ENCODE data around the gene MINDY3. TPM values are rescaled to one million over a fixed set of nuclear protein-coding genes. Genes with fewer than 3 reads are reported as not detected.
"Not testable (repeated sequence)": the region's sequence is repeated elsewhere in the genome, so short reads cannot be mapped to it uniquely, and the experiment has no call there.

MINDY3 gene
- total RNA-seq, 2 donors from 2014 or later, result 19.0 to 20.6 TPM

DNA sequence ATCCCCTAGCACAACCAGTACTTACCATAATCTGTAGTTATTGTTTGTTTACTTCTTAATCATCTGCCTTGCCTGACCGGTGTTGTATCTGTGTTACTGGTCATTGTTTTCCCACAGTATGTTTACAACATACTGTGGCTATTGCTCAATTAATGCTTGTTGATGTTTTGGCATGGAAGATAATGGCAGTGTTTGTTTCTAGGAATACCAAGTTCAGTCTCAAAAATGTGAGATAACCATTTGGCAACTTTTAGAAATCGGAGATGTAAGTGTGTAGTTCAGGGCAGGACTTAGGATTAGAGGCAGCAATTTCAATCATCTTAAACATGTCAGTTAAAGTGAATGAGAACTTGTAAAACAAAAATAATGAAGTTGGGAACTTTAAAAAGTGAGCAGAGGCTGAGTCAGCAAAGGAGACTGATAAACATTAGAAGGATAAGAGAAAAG is 8.2 kb downstream of the MINDY3 start:
- Histone ChIP-seq H3K9ac (ENCODE audit: extremely low read depth, low read length, poor library complexity, severe bottlenecking) (no peak overlapping the region), H3K27ac (ENCODE audit: low read depth, low read length) (no peak overlapping the region), H3K4me3 (ENCODE audit: low read length) (peak overlapping the region; percentile 25), H3K36me3 (ENCODE audit: control insufficient read depth, insufficient read depth, low read length) (peaks cover 21% of the 10 kb centered on the region), H3K27me3 (ENCODE audit: control insufficient read depth, insufficient read depth, low read length, poor library complexity, severe bottlenecking) (no peaks in the 10 kb centered on the region), H3K9me3 (ENCODE audit: control insufficient read depth, low read length) (peaks cover 55% of the 10 kb centered on the region), H3K4me1 (ENCODE audit: control insufficient read depth, insufficient read depth, low read length) (peaks cover 1% of the 10 kb centered on the region)
- TF ChIP-seq, protein P1, sequence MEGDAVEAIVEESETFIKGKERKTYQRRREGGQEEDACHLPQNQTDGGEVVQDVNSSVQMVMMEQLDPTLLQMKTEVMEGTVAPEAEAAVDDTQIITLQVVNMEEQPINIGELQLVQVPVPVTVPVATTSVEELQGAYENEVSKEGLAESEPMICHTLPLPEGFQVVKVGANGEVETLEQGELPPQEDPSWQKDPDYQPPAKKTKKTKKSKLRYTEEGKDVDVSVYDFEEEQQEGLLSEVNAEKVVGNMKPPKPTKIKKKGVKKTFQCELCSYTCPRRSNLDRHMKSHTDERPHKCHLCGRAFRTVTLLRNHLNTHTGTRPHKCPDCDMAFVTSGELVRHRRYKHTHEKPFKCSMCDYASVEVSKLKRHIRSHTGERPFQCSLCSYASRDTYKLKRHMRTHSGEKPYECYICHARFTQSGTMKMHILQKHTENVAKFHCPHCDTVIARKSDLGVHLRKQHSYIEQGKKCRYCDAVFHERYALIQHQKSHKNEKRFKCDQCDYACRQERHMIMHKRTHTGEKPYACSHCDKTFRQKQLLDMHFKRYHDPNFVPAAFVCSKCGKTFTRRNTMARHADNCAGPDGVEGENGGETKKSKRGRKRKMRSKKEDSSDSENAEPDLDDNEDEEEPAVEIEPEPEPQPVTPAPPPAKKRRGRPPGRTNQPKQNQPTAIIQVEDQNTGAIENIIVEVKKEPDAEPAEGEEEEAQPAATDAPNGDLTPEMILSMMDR (conservative IDR thresholded peaks at IDR 0.05), result no peak
- no peak overlapping the region for H3K27ac Mint-ChIP-seq
- H3K9me3 Mint-ChIP-seq, result peaks cover 34% of the 10 kb centered on the region
- no peaks in the 10 kb centered on the region for H3K27me3 Mint-ChIP-seq (ENCODE audit: insufficient read depth)
- no peak for DNase-seq
- 93% methylated on average over 1 to 2 of the region's 2 CpGs for WGBS, 2 experiments (ENCODE audit: insufficient coverage in 1 of 2, insufficient read length in 1 of 2)
- H3K4me1 Mint-ChIP-seq, result peaks cover 8% of the 10 kb centered on the region
- no peak overlapping the region for H3K4me3 Mint-ChIP-seq
- peaks cover 54% of the 10 kb centered on the region for H3K36me3 Mint-ChIP-seq (ENCODE audit: low read depth)

DNA sequence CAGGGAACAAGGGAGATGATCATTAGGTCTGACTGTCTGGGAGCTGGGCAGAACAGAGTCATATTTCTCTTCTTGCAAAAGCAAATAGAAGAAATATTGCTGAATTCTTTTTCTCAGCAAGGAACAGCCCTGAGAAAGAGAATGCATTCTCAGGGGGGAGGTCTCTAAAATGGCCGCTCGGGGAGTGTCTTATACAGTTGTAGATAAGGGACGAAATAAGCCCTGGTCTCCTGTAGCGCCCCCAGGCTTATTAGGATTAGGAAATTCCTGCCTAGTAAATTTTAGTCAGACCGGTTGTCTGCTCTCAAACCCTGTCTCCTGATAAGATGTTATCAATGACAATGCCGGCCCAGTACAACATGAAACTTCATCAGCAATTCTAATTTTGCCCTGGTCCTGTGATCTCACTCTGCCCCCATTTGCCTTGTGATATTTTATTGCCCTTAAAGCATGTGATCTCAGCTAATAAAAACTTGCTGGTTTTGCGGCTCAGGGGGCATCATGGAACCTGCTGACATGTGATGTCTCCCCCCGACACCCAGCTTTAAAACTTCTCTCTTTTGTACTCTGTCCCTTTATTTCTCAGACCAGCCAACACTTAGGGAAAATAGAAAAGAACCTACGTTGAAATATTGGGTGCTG is 9.8 kb downstream of the MINDY3 start:
- not testable (repeated sequence) for H3K27me3 ChIP-seq (ENCODE audit: control insufficient read depth, insufficient read depth, low read length, poor library complexity, severe bottlenecking); H3K27ac Mint-ChIP-seq; H3K27me3 Mint-ChIP-seq (ENCODE audit: insufficient read depth); H3K27ac ChIP-seq (ENCODE audit: low read depth, low read length); H3K4me3 Mint-ChIP-seq; H3K4me1 ChIP-seq (ENCODE audit: control insufficient read depth, insufficient read depth, low read length); H3K9ac ChIP-seq (ENCODE audit: extremely low read depth, low read length, poor library complexity, severe bottlenecking); H3K4me1 Mint-ChIP-seq
- peak overlapping the region; percentile 25 for H3K4me3 ChIP-seq (ENCODE audit: low read length)
- 92 to 95% methylated on average over 4 to 9 of the region's 9 CpGs for WGBS, 2 experiments (ENCODE audit: insufficient coverage in 1 of 2, insufficient read length in 1 of 2)
- H3K36me3 Mint-ChIP-seq (ENCODE audit: low read depth), result peaks cover 56% of the 10 kb centered on the region
- peaks cover 60% of the 10 kb centered on the region for H3K9me3 ChIP-seq (ENCODE audit: control insufficient read depth, low read length)
- H3K9me3 Mint-ChIP-seq, result peaks cover 34% of the 10 kb centered on the region
- DNase-seq, result peak; percentile 55
- peaks cover 23% of the 10 kb centered on the region for H3K36me3 ChIP-seq (ENCODE audit: control insufficient read depth, insufficient read depth, low read length)

DNA sequence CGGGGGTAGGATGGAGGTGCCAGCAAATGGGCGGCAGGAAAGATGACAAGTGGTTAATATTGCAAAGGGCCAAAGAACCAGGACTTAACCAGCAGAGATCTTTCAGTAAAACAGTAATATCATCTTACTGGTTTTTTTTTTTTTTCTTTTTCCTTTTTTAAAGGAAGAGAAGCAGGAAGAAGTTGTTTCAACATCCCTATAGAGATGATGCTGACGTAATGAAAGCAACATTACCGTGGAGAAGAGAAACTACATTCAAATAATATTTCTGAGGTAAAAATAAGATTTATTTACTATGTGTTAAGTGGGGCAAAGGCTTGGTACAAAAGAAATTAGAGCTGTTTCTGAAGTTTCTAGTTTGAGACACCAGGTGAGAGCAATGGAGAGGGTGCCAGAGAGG is 11.0 kb downstream of the MINDY3 start:
- Histone ChIP-seq H3K27ac (ENCODE audit: low read depth, low read length) (no peak overlapping the region), H3K36me3 (ENCODE audit: control insufficient read depth, insufficient read depth, low read length) (peaks cover 15% of the 10 kb centered on the region), H3K27me3 (ENCODE audit: control insufficient read depth, insufficient read depth, low read length, poor library complexity, severe bottlenecking) (no peaks in the 10 kb centered on the region), H3K4me3 (ENCODE audit: low read length) (no peak overlapping the region), H3K9ac (ENCODE audit: extremely low read depth, low read length, poor library complexity, severe bottlenecking) (no peak overlapping the region), H3K9me3 (ENCODE audit: control insufficient read depth, low read length) (peaks cover 60% of the 10 kb centered on the region), H3K4me1 (ENCODE audit: control insufficient read depth, insufficient read depth, low read length) (no peaks in the 10 kb centered on the region)
- Mint-ChIP-seq H3K4me1 (no peaks in the 10 kb centered on the region), H3K9me3 (peaks cover 34% of the 10 kb centered on the region), H3K36me3 (ENCODE audit: low read depth) (peaks cover 52% of the 10 kb centered on the region), H3K4me3 (no peak overlapping the region), H3K27ac (no peak overlapping the region), H3K27me3 (ENCODE audit: insufficient read depth) (no peaks in the 10 kb centered on the region)
- 91 to 100% methylated on average over 1 to 4 of the region's 4 CpGs for WGBS, 2 experiments (ENCODE audit: insufficient coverage in 1 of 2, insufficient read length in 1 of 2)
- no peak for DNase-seq
- TF ChIP-seq, protein P1 (conservative IDR thresholded peaks at IDR 0.05), result no peak

All from endodermal cell (in vitro differentiated cells).